CD14-positive monocyte (primary cell): ENCODE results near the gene YIPF3. TPM values are rescaled to one million over a fixed set of nuclear protein-coding genes. Genes with fewer than 3 reads are reported as not detected.

Experiments used
- DNase-seq, 3 donors: peaks; one replicate each; pipeline ENCODE4 v3.0.0-alpha.2; 2011 to 2022
- H2AFZ ChIP-seq: 2 replicates; pipeline ENCODE4 v1.6.0; 2012; ENCODE audit warnings: mild to moderate bottlenecking, low read depth, low read length, inconsistent platforms; ENCODE audit not compliant: insufficient read depth, poor library complexity, severe bottlenecking
- H3K27ac ChIP-seq, 2 donors: 1 replicate in 1 of 2; 2 replicates in 1 of 2; pipeline ENCODE4 v1.5.1; 2012 to 2013; ENCODE audit warnings: low read length in 2 of 2, control low read depth in 1 of 2, inconsistent platforms in 1 of 2, low read depth in 1 of 2, mild to moderate bottlenecking in 1 of 2
- H3K27me3 ChIP-seq, 2 donors: one replicate each; pipeline versions ENCODE4 v1.6.0 to v1.6.1; 2011 to 2013; ENCODE audit warnings: low read length in 2 of 2; ENCODE audit not compliant: control insufficient read depth in 2 of 2, insufficient read depth in 2 of 2
- H3K36me3 ChIP-seq, 2 donors: replicated peaks in 1 of 2; 1 replicate in 1 of 2; 2 replicates in 1 of 2; pipeline versions ENCODE4 v1.5.1 to v1.6.1; 2012 to 2013; ENCODE audit warnings: low read length in 2 of 2, control low read depth in 1 of 2, inconsistent platforms in 1 of 2, mild to moderate bottlenecking in 1 of 2; ENCODE audit not compliant: insufficient read depth in 2 of 2, control insufficient read depth in 1 of 2
- H3K4me1 ChIP-seq, 2 donors: 1 replicate in 1 of 2; 2 replicates in 1 of 2; pipeline versions ENCODE4 v1.5.1 to v1.6.1; 2012 to 2013; ENCODE audit warnings: low read length in 2 of 2, control low read depth in 1 of 2, inconsistent platforms in 1 of 2, mild to moderate bottlenecking in 1 of 2, moderate library complexity in 1 of 2; ENCODE audit not compliant: insufficient read depth in 2 of 2, control insufficient read depth in 1 of 2
- H3K4me2 ChIP-seq: replicated peaks from 2 replicates; pipeline ENCODE3; 2012; ENCODE audit warnings: low read length, moderate library complexity, mild to moderate bottlenecking; ENCODE audit not compliant: poor library complexity, severe bottlenecking; ENCODE audit errors: extremely low read depth
- H3K4me3 ChIP-seq, 3 experiments: fragments of 200-600 bp in 1 of 3; sonication (generic) in 1 of 3; replicated peaks in 1 of 3; 1 replicate in 2 of 3; 2 replicates in 1 of 3; pipeline ENCODE4 v1.5.1; 2011 to 2013; ENCODE audit warnings: low read length in 3 of 3, mild to moderate bottlenecking in 3 of 3, control low read depth in 2 of 3, low read depth in 2 of 3, inconsistent platforms in 1 of 3, moderate library complexity in 1 of 3
- H3K79me2 ChIP-seq: 2 replicates; pipeline ENCODE4 v1.6.0; 2012; ENCODE audit warnings: mild to moderate bottlenecking, control low read depth, inconsistent platforms, low read length, moderate library complexity; ENCODE audit not compliant: insufficient read depth
- H3K9ac ChIP-seq: 2 replicates; pipeline ENCODE4 v1.6.0; 2017; ENCODE audit warnings: low read length, mild to moderate bottlenecking; ENCODE audit not compliant: insufficient read depth, poor library complexity, severe bottlenecking
- H3K9me3 ChIP-seq, 2 donors: replicated peaks in 1 of 2; 1 replicate in 1 of 2; 2 replicates in 1 of 2; pipeline versions ENCODE4 v1.5.1 to v1.6.1; 2012 to 2013; ENCODE audit warnings: low read length in 2 of 2, control low read depth in 1 of 2; ENCODE audit not compliant: control insufficient read depth in 1 of 2, insufficient read depth in 1 of 2
- H4K20me1 ChIP-seq: 2 replicates; pipeline ENCODE4 v1.6.0; 2012; ENCODE audit warnings: mild to moderate bottlenecking, low read length, control low read depth, moderate library complexity; ENCODE audit not compliant: insufficient read depth
- H3K27ac Mint-ChIP-seq, 7 donors: one replicate each; pipeline ENCODE4 v1.8.0; 2020; ENCODE audit warnings: mild to moderate bottlenecking in 7 of 7, mixed read lengths in 7 of 7, moderate library complexity in 6 of 7, inconsistent platforms in 2 of 7
- H3K27me3 Mint-ChIP-seq, 3 donors: one replicate each; pipeline ENCODE4 v1.8.0; 2021 to 2022; ENCODE audit warnings: low read depth in 3 of 3, mild to moderate bottlenecking in 3 of 3, mixed read lengths in 3 of 3, moderate library complexity in 3 of 3, inconsistent platforms in 1 of 3
- H3K36me3 Mint-ChIP-seq, 2 donors: one replicate each; pipeline ENCODE4 v1.8.0; 2020; ENCODE audit warnings: mixed read lengths in 2 of 2, inconsistent platforms in 1 of 2, mild to moderate bottlenecking in 1 of 2
- H3K4me1 Mint-ChIP-seq: one replicate; pipeline ENCODE4 v1.8.0; 2020; ENCODE audit warnings: mild to moderate bottlenecking, mixed read lengths
- H3K4me3 Mint-ChIP-seq, 2 donors: one replicate each; pipeline ENCODE4 v1.8.0; 2020; ENCODE audit warnings: mild to moderate bottlenecking in 2 of 2, mixed read lengths in 2 of 2, moderate library complexity in 1 of 2
- H3K9me3 Mint-ChIP-seq, 7 donors: one replicate each; pipeline ENCODE4 v1.8.0; 2020 to 2022; ENCODE audit warnings: mixed read lengths in 7 of 7, mild to moderate bottlenecking in 6 of 7, moderate library complexity in 6 of 7, inconsistent platforms in 2 of 7
- CTCF ChIP-seq: fragments of 200-600 bp; IDR thresholded peaks from one replicate; pipeline ENCODE4 v1.8.0; 2022; ENCODE audit warnings: antibody characterized with exemption, mild to moderate bottlenecking
- WGBS: methylation state at CpG from one replicate; pipeline ENCODE4 v1.1.5; 2013; ENCODE audit warnings: missing lambda C conversion rate; ENCODE audit not compliant: insufficient coverage; 5-methylcytosine and 5-hydroxymethylcytosine counted together
- intact Hi-C, 2 donors: fragments of 100-400 bp; cut with micrococcal nuclease; formaldehyde crosslinking; loops; one replicate each; pipeline versions ENCODE4 v1.15.0 to v1.15.1; 2023
- polyA plus RNA-seq, 3 donors: library from polyadenylated mRNA; depleted of rRNA in 1 of 3; unstranded in 2 of 3; stranded (reverse) in 1 of 3; fragments of 300-500 nt in 2 of 3; fragments of >200 nt in 1 of 3; fragmentation: Illumina TruSeq in 2 of 3; gene quantifications; 1 replicate in 2 of 3; 2 replicates in 1 of 3; pipeline ENCODE4 v1.2.3, GENCODE V29; 2012 to 2021
- small RNA-seq: library from RNA; depleted of rRNA; stranded (forward); fragments of <200 nt; gene quantifications from one replicate; pipeline ENCODE3, GENCODE V24; 2012; ENCODE audit warnings: low read depth; ENCODE audit not compliant: insufficient read length

YIPF3 gene
- polyA plus RNA-seq, 3 donors, result 112 to 126 (median 123) TPM

DNA sequence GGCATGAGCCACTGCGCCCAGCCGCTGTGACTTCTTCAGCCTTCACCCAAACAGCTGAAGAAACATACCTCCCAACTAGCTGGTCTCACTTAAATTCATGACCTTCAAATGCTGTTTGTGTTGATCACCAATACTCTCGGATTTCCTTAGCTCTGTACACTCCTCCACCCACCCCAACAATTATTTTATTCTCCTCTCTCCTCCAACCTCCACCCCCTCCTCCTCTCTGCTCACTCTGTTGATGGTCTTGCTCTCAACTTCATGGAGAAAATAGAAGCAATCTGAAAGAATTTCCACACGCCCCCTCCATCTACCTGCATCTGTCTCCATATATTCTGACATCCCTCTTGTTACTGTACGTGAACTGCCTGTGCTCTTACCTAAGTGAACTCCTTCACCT, 54.8 kb downstream of the YIPF3 start:
- no peak for TF ChIP-seq CTCF
- Histone ChIP-seq H3K4me3 (no peak overlapping the region), H3K27ac (no peak overlapping the region), H3K4me1 (no peaks in the 10 kb centered on the region), H3K79me2 (no peaks in the 10 kb centered on the region), H3K9ac (no peak overlapping the region), H3K9me3 (no peaks in the 10 kb centered on the region), H4K20me1 (no peaks in the 10 kb centered on the region), H3K36me3 (no peaks in the 10 kb centered on the region), H3K27me3 (peaks cover 4 to 20% of the 10 kb centered on the region in 2 donors), H3K4me2 (no peak overlapping the region), H2AFZ (no peak overlapping the region)
- no peak for DNase-seq
- Mint-ChIP-seq H3K27me3 (peaks cover 38 to 53% (median 39%) of the 10 kb centered on the region in 3 donors), H3K4me1 (no peaks in the 10 kb centered on the region), H3K27ac (no peak overlapping the region), H3K9me3 (peaks cover 0 to 9% (median 2%) of the 10 kb centered on the region in 7 donors), H3K36me3 (peaks cover 0 to 1% of the 10 kb centered on the region in 2 donors), H3K4me3 (peak overlapping the region in 1 of 2 donors; percentile 0)
- intact Hi-C loops, result no loop called here
- 95% methylated on average over 4 of the region's 5 CpGs for WGBS

Small RNAs within 50 kb of the gene (small RNA-seq; reads per million reads assigned to genes)
- gene RF00426 (not detected), gene RNU6-1113P (not detected)

Other genes starting within 250 kb of the YIPF3 start
- gene SLC22A7, start 218.7 kb downstream of the YIPF3 start, polyA plus RNA-seq, result not detected
- gene CRIP3, start 208.1 kb downstream of the YIPF3 start, polyA plus RNA-seq, result 10 to 100 TPM in 1 of 3 donors, 1 to 10 TPM in 2; 1.2 to 12.8 (median 1.6) TPM
- gene ZNF318, start 147.3 kb downstream of the YIPF3 start, polyA plus RNA-seq, result 10 to 100 TPM in 1 of 3 donors, 1 to 10 TPM in 2; 3.2 to 19.4 (median 3.6) TPM
- 10 to 100 TPM in 2 of 3 donors, 1 to 10 TPM in 1; 7.6 to 32.8 (median 10.2) TPM for gene ABCC10, start 89.4 kb downstream of the YIPF3 start, polyA plus RNA-seq
- under 1 TPM in 1 of 3 donors, not detected in 2; 0.08 TPM for gene DLK2, start 61.4 kb downstream of the YIPF3 start, polyA plus RNA-seq
- 10 to 100 TPM in 1 of 3 donors, 1 to 10 TPM in 2; 3.2 to 43.4 (median 3.2) TPM for gene TJAP1, start 39.4 kb downstream of the YIPF3 start, polyA plus RNA-seq
- not detected for gene LRRC73, start 6.6 kb downstream of the YIPF3 start, polyA plus RNA-seq
- 10 to 100 TPM in 1 of 3 donors, 1 to 10 TPM in 2; 4.5 to 18.3 (median 6.1) TPM for gene POLR1C, start 163 bp upstream of the YIPF3 start, polyA plus RNA-seq
- gene XPO5, start 59.1 kb upstream of the YIPF3 start, polyA plus RNA-seq, result 10 to 100 TPM in 2 of 3 donors, 1 to 10 TPM in 1; 8.0 to 17.5 (median 13.8) TPM
- 1 to 10 TPM; 2.0 to 2.6 (median 2.1) TPM for gene POLH, start 59.3 kb upstream of the YIPF3 start, polyA plus RNA-seq
- 100 to 1,000 TPM in 1 of 3 donors, 1 to 10 TPM in 2; 3.6 to 120 (median 4.9) TPM for gene GTPBP2, start 112.3 kb upstream of the YIPF3 start, polyA plus RNA-seq
- 10 to 100 TPM; 17.3 to 33.5 (median 26.5) TPM for gene MAD2L1BP, start 118.9 kb upstream of the YIPF3 start, polyA plus RNA-seq
- under 1 TPM; 0.05 to 0.52 (median 0.13) TPM for gene RSPH9, start 128.1 kb upstream of the YIPF3 start, polyA plus RNA-seq
- gene MRPS18A, start 170.9 kb upstream of the YIPF3 start, polyA plus RNA-seq, result 10 to 100 TPM; 17.3 to 45.3 (median 41.4) TPM